HFFc6 (cell line): ENCODE results near the gene S100A8. TPM values are rescaled to one million over a fixed set of nuclear protein-coding genes. Genes with fewer than 3 reads are reported as not detected.

Experiments
- DNase-seq: peaks from one replicate; pipeline ENCODE4 v3.0.0-alpha.2; 2018
- H3K27ac Mint-ChIP-seq: 2 replicates; pipeline ENCODE4 v1.8.0; 2020; ENCODE audit warnings: mild to moderate bottlenecking, mixed read lengths
- H3K27me3 Mint-ChIP-seq: 2 replicates; pipeline ENCODE4 v1.8.0; 2021; ENCODE audit warnings: mild to moderate bottlenecking, moderate library complexity, mixed read lengths; ENCODE audit not compliant: insufficient read depth
- H3K36me3 Mint-ChIP-seq: 2 replicates; pipeline ENCODE4 v1.8.0; 2021; ENCODE audit warnings: low read depth, mixed read lengths
- H3K4me1 Mint-ChIP-seq: 2 replicates; pipeline ENCODE4 v1.8.0; 2020; ENCODE audit warnings: low read depth, mixed read lengths
- H3K4me3 Mint-ChIP-seq: 2 replicates; pipeline ENCODE4 v1.8.0; 2020; ENCODE audit warnings: mild to moderate bottlenecking, moderate library complexity, mixed read lengths
- H3K9me3 Mint-ChIP-seq: 2 replicates; pipeline ENCODE4 v1.8.0; 2020; ENCODE audit warnings: mild to moderate bottlenecking, mixed read lengths
- CTCF ChIP-seq: fragments of 200-600 bp; sonication (generic); IDR thresholded peaks from 2 replicates; pipeline ENCODE4 v1.5.0; 2021; ENCODE audit warnings: antibody characterized with exemption, mild to moderate bottlenecking
- total RNA-seq, 6 experiments: library from RNA; stranded (reverse); fragmentation: NEBNext Ultra II Directional; extraction: Animal tissue kit (Norgen Biotek cat#: 25700); gene quantifications; 2 replicates in 1 of 6; 3 replicates in 5 of 6; pipeline ENCODE4 v1.2.3, GENCODE V29; 2021

Gene S100A8
- total RNA-seq, 6 experiments from 2014 or later, result not detected

GRCh38 chr1:153362187-153362775 lies 28.6 kb downstream of the S100A8 start:
- peaks cover 40% of the 10 kb centered on the region for H3K27me3 Mint-ChIP-seq
- DNase-seq, result no peak
- H3K27ac Mint-ChIP-seq, result no peak overlapping the region
- no peaks in the 10 kb centered on the region for H3K36me3 Mint-ChIP-seq
- no peak overlapping the region for H3K4me3 Mint-ChIP-seq
- H3K4me1 Mint-ChIP-seq, result no peaks in the 10 kb centered on the region
- no peaks in the 10 kb centered on the region for H3K9me3 Mint-ChIP-seq
- no peak for TF ChIP-seq CTCF

GRCh38 chr1:153361480-153362109 lies 29.3 kb downstream of the S100A8 start:
- TF ChIP-seq CTCF, result no peak
- Mint-ChIP-seq H3K4me3 (no peak overlapping the region), H3K27me3 (peaks cover 44% of the 10 kb centered on the region), H3K9me3 (no peaks in the 10 kb centered on the region), H3K4me1 (no peaks in the 10 kb centered on the region), H3K36me3 (no peaks in the 10 kb centered on the region), H3K27ac (no peak overlapping the region)
- DNase-seq, result no peak

- DNase-seq, result no peak
- Mint-ChIP-seq H3K36me3 (no peaks in the 10 kb centered on the region), H3K27me3 (peaks cover 43% of the 10 kb centered on the region), H3K4me3 (no peak overlapping the region), H3K4me1 (no peaks in the 10 kb centered on the region), H3K27ac (no peak overlapping the region), H3K9me3 (no peaks in the 10 kb centered on the region)
- TF ChIP-seq CTCF, result no peak
Measured at GRCh38 chr1:153360592-153361479, 30.0 kb downstream of the S100A8 start.

GRCh38 chr1:153360190-153360589 lies 30.7 kb downstream of the S100A8 start:
- DNase-seq, result no peak
- no peaks in the 10 kb centered on the region for H3K4me1 Mint-ChIP-seq
- no peak overlapping the region for H3K4me3 Mint-ChIP-seq
- no peaks in the 10 kb centered on the region for H3K36me3 Mint-ChIP-seq
- no peaks in the 10 kb centered on the region for H3K9me3 Mint-ChIP-seq
- TF ChIP-seq CTCF, result no peak
- H3K27ac Mint-ChIP-seq, result no peak overlapping the region
- peaks cover 42% of the 10 kb centered on the region for H3K27me3 Mint-ChIP-seq

GRCh38 chr1:153359241-153359640 lies 31.6 kb downstream of the S100A8 start:
- H3K27ac Mint-ChIP-seq, result no peak overlapping the region
- no peaks in the 10 kb centered on the region for H3K9me3 Mint-ChIP-seq
- peaks cover 37% of the 10 kb centered on the region for H3K27me3 Mint-ChIP-seq
- H3K4me1 Mint-ChIP-seq, result no peaks in the 10 kb centered on the region
- DNase-seq, result no peak
- TF ChIP-seq CTCF, result no peak
- H3K36me3 Mint-ChIP-seq, result no peaks in the 10 kb centered on the region
- no peak overlapping the region for H3K4me3 Mint-ChIP-seq
